RCC 7860 (cell line): Measurements from ENCODE around the gene TMEM163.
"Not testable (repeated sequence)": the region's sequence is repeated elsewhere in the genome, so short reads cannot be mapped to it uniquely, and the experiment has no call there.

Experiments used
- DNase-seq: peaks from one replicate; pipeline ENCODE4 v3.0.0-alpha.2; 2015; ENCODE audit warnings: low spot score
- FAIRE-seq: peaks from 2 replicates; lab custom pipeline; 2012; peaks lifted over from hg19 to GRCh38; lab: Jason Lieb, UNC

Gene TMEM163

GRCh38 chr2:134667081-134667480 is 51.7 kb downstream of the TMEM163 start:
- DNase-seq (no peak), FAIRE-seq (no peak)

GRCh38 chr2:134665727-134666506 is 52.9 kb downstream of the TMEM163 start:
- FAIRE-seq: no peak
- DNase-seq: no peak

DNA sequence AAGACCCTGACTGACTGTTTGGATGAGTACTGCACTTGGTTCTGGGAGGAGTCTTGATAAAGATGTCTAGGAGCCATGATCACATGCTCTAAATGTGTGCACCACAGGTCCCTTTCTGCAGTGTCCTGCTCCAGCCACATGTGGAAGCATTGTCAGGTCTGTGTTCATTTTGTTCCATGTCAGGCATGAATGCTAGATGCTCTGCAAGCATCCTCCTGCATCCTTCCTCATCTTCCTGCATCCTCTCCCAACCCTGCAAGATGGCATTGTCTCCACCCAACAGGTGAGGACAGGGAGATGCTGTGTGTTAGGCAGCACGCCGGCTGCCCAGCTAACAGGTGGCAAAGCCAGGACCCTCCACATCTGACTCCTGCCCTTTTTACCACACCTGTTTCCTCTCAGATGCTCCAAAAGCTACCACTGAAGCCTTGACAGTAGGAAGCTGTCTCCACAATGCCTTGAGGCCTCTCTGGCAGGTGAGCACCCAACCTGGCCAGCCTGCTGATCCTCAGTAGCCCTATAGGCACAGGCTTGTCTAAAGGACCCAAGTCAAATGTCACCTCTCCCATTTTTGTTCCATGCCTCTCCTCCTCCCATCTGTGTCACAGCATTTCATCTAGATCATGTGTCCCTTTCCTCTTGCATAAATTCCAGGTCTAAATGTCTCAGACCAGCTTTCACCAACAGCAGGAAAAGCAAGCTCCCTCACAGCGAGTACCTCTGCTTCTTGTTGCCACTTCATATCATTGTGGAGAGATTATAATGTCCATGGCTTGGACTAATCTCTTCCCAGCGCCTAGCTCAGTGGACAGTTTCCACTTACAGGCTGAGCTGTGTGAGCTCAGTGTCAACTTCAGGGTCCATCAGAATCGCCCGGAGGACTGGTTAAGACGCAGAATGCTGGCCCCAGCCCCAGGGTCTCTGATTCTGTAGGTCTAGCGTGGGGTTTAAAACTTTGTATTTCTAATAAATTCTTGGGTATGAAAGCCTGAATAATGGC is 55.0 kb downstream of the TMEM163 start:
- DNase-seq (no peak), FAIRE-seq (no peak)

DNA sequence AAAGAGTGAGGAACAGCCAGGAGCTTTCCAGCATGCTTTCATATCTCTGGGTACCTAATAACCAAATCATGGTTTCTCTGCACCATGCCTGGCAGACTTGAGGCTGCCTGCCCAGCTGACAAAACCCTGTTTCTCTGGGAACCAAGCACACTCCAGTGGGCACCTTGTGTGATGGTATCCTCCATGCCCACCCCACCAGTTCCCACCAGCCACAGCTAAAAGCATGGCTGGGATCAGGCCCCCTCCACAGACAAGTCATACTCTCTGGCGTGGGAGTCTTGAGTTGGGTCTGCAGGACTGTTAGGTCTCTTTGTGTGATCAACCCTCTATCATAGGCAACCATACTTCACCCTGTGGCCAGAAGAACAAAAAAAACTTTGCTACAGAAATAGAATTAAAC is 56.0 kb downstream of the TMEM163 start:
- DNase-seq: no peak
- no peak for FAIRE-seq

- no peak for DNase-seq
- FAIRE-seq: no peak
Measured at GRCh38 chr2:134660626-134661402, 58.0 kb downstream of the TMEM163 start.

DNA sequence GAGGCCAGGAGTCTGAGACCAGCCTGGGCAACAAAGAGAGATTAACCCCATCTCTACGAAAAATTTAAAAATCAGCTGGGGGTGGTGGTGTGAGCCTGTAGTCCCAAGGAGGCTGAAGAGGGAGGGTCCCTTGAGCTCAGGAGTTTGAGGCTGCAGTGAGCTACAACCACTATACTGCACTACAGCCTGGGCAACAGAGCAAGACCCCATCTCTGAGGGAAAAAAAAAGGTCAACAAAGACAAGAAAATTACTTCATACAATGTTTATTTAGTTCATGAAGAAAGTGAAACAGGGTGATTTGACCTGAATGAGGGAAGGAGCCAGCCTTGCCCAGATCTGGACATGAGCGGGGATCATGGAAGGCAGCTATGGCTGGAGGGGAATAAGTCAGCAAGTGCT is 59.1 kb downstream of the TMEM163 start:
- FAIRE-seq (no peak), DNase-seq (no peak)

GRCh38 chr2:134657650-134658250 is 61.0 kb downstream of the TMEM163 start:
- FAIRE-seq (no peak), DNase-seq (no peak)

DNA sequence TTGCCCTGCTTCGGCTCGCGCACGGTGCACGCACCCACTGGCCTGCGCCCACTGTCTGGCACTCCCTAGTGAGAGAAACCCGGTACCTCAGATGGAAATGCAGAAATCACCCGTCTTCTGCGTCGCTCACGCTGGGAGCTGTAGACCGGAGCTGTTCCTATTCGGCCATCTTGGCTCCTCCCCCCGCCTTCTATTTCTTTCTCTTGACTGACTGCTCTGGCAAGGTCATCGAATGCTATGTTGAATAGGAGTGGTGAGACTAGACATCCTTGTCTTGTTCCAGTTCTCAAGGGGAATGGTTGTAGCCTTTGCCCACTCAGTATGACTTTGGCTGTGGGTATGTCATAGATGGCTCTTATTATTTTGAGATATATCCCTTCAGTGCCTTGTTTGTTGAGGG is 62.4 kb downstream of the TMEM163 start:
- FAIRE-seq, DNase-seq: not testable (repeated sequence)

GRCh38 chr2:134648586-134648985 is 70.2 kb downstream of the TMEM163 start:
- DNase-seq (no peak), FAIRE-seq (no peak)

GRCh38 chr2:134647607-134648256 is 71.1 kb downstream of the TMEM163 start:
- DNase-seq: no peak
- no peak for FAIRE-seq

GRCh38 chr2:134642938-134643337 is 75.9 kb downstream of the TMEM163 start:
- FAIRE-seq (no peak), DNase-seq (no peak)

DNA sequence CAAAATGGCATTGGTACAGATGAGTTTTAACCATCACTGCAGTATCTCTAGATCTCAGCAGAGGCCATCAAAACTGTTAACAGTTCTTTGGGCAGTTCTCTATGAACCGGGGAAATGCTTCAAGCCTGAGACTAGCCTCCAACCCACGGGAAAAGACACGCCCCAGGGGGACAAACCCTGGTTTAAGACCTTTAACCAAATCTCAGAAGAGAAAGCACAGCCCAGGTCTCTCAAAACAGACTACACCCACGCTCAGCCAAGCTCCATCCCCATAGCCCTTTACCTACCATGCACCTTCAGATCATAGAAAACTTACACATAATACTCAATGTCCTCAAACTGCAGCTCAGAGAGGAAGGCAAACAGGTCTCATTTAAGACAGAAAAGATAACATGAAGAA is 78.3 kb downstream of the TMEM163 start:
- DNase-seq: no peak
- no peak for FAIRE-seq

GRCh38 chr2:134639265-134639664 is 79.5 kb downstream of the TMEM163 start:
- DNase-seq (no peak), FAIRE-seq (no peak)

- FAIRE-seq: no peak
- no peak for DNase-seq
Measured at GRCh38 chr2:134636714-134637113, 82.1 kb downstream of the TMEM163 start.

- FAIRE-seq: no peak
- DNase-seq: no peak
Measured at GRCh38 chr2:134634054-134634753, 84.6 kb downstream of the TMEM163 start.

- DNase-seq (no peak), FAIRE-seq (no peak)
Measured at GRCh38 chr2:134630504-134631159, 88.2 kb downstream of the TMEM163 start.

GRCh38 chr2:134628453-134628852 is 90.3 kb downstream of the TMEM163 start:
- no peak for DNase-seq
- no peak for FAIRE-seq

DNA sequence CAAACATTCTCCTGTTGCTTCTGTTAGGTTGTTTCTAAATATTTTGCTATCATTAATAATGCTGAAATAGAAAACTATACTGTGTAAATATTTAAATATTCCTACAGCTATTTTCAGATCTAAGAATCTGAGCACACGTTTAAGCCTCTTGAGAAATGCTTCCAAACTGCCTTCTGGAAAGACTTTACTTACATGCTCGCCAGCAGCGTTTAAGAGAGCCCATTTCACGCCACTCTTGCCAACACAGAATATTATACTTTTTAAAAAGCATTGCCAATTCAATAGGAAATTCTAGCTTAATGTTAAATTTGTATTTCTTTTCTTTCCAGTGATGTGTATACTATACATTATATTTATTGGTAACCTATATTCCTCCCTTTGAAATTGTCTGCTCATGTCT is 92.0 kb downstream of the TMEM163 start:
- FAIRE-seq (no peak), DNase-seq (no peak)

DNA sequence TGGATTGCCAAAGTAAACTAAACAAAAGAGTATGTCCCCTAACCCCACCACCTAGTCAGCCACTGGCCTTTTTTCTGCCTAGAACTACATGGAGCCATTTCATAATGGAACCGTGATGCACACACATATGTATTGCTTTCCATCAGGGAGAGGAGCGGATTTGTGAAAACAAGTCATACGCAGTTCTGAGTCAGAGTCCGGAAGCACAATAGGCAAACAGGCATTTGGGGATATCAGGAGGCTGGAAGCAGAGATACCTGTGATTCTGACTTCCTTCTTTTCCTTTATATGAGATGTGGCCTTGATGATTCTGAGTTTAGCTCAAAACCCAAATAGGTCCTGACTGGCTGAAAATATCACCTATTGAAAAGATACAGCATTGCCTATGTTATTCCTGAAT is 93.5 kb downstream of the TMEM163 start:
- no peak for FAIRE-seq
- no peak for DNase-seq
